Panc1 (cell line): ENCODE data around the gene PCSK7. TPM values are rescaled to one million over a fixed set of nuclear protein-coding genes. Genes with fewer than 3 reads are reported as not detected.

Source experiments
- ATAC-seq: fragments of 200-7000 bp; cut with Tn5 transposase; 2 replicates; pipeline ENCODE4 v1.9.1; 2020; ENCODE audit warnings: mild to moderate bottlenecking, moderate library complexity
- BruUV-seq: library from RNA; stranded (reverse); fragments of 400-500 nt; replicated peaks from 2 replicates; lab custom pipeline; 2021; lab: Mats Ljungman, UMichigan
- CTCF ChIA-PET: fragments of 300-600 bp; sonication (Branson Sonifier 250); formaldehyde crosslinking; loops from one replicate; lab custom pipeline; 2022; ENCODE audit warnings: antibody characterized with exemption; lab: Charles Lee
- POLR2A ChIA-PET: fragments of 300-600 bp; sonication (Branson Sonifier 250); formaldehyde crosslinking; loops from one replicate; lab custom pipeline; 2022; ENCODE audit warnings: antibody characterized with exemption; lab: Charles Lee
- DNase-seq: peaks from one replicate; pipeline ENCODE4 v3.0.0-alpha.2; 2010; ENCODE audit warnings: low read depth, low spot score
- H3K27ac ChIP-seq: 2 replicates; pipeline ENCODE4 v1.5.1; 2011; ENCODE audit warnings: mild to moderate bottlenecking, low read length, inconsistent platforms
- H3K27me3 ChIP-seq: fragments of 200-500 bp; sonication (Bioruptor generic); 2 replicates; pipeline ENCODE4 v1.6.0; 2014; ENCODE audit warnings: low read length, inconsistent platforms; ENCODE audit not compliant: control insufficient read depth, insufficient read depth
- H3K36me3 ChIP-seq: fragments of 200-500 bp; sonication (Bioruptor generic); 2 replicates; pipeline ENCODE4 v1.5.1; 2014; ENCODE audit warnings: inconsistent platforms, mild to moderate bottlenecking, low read length, moderate library complexity; ENCODE audit not compliant: control insufficient read depth, insufficient read depth
- H3K4me1 ChIP-seq: 2 replicates; pipeline ENCODE4 v1.5.1; 2011; ENCODE audit warnings: inconsistent platforms, mild to moderate bottlenecking, low read length, moderate library complexity; ENCODE audit not compliant: control insufficient read depth, insufficient read depth
- H3K4me3 ChIP-seq, 2 experiments: 2 replicates each; pipeline ENCODE4 v1.5.1; 2011 to 2012; ENCODE audit warnings: low read depth in 2 of 2, low read length in 2 of 2, mild to moderate bottlenecking in 2 of 2, inconsistent platforms in 1 of 2, moderate library complexity in 1 of 2
- H3K9me3 ChIP-seq: fragments of 200-500 bp; sonication (Bioruptor generic); 2 replicates; pipeline ENCODE4 v1.5.1; 2014; ENCODE audit warnings: low read depth, mild to moderate bottlenecking, inconsistent platforms, low read length, moderate library complexity; ENCODE audit not compliant: control insufficient read depth, insufficient read depth
- CTCF ChIP-seq: fragments of 450-650 bp; IDR thresholded peaks from 2 replicates; pipeline ENCODE4 v1.5.1; 2017; ENCODE audit warnings: mild to moderate bottlenecking
- POLR2AphosphoS5 ChIP-seq: IDR thresholded peaks from 2 replicates; pipeline ENCODE4 v1.6.1; 2012; ENCODE audit warnings: mild to moderate bottlenecking, low read depth, low read length, moderate library complexity
- REST ChIP-seq, 2 experiments: IDR thresholded peaks; 2 replicates each; pipeline ENCODE4 v1.6.1; 2011 to 2012; ENCODE audit warnings: low read depth in 2 of 2, control low read depth in 1 of 2, low read length in 1 of 2, mild to moderate bottlenecking in 1 of 2, moderate library complexity in 1 of 2; ENCODE audit not compliant: insufficient read depth in 1 of 2
- SIN3A ChIP-seq: IDR thresholded peaks from 2 replicates; pipeline ENCODE4 v1.6.1; 2012; ENCODE audit warnings: low read depth, mild to moderate bottlenecking, low read length, moderate library complexity, borderline replicate concordance; ENCODE audit not compliant: insufficient read depth
- TCF7L2 ChIP-seq: IDR thresholded peaks from 2 replicates; pipeline ENCODE4 v1.6.1; 2011; ENCODE audit warnings: mild to moderate bottlenecking, low read depth, low read length, inconsistent platforms
- in situ Hi-C: cut with HindIII; loops from 2 replicates; pipeline ENCODE4 v1.10.0; 2016; ENCODE audit warnings: low sequenced_read_pairs, low pct_unique_long_range_greater_than_20kb
- intact Hi-C: fragments of 100-400 bp; cut with micrococcal nuclease; formaldehyde crosslinking; loops from one replicate; pipeline ENCODE4 v1.10.0; 2022; ENCODE audit not compliant: unreplicated experiment
- total RNA-seq: library from RNA; stranded (reverse); gene quantifications from one replicate; pipeline ENCODE4 v1.2.1, GENCODE V29; 2021; ENCODE audit not compliant: unreplicated experiment

The PCSK7 gene
- total RNA-seq, 1 experiment from 2014 or later, result 60.6 TPM

- intact Hi-C loops, result loop anchor here (10.0 kb wide), 1 partner anchor 55 kb away; no protein-coding TSS in a partner anchor
- CTCF ChIA-PET, result no interaction called here
- in situ Hi-C loops, result no loop called here
- no TSS peak for BruUV-seq
- DNase-seq (no peak), ATAC-seq (no peak)
- peaks cover 40% of the 10 kb centered on the region for H3K36me3 ChIP-seq
- no peaks in the 10 kb centered on the region; the same call in 1 of the 2 replicates for H3K4me1 ChIP-seq
- POLR2A ChIA-PET, result interaction anchor here (0.6 to 1.1 kb wide), 2 partner anchors 8 to 335 kb away, joined by 3 to 10 read pairs; no protein-coding TSS in a partner anchor
- no peak overlapping the region for H3K4me3 ChIP-seq
- H3K27me3 ChIP-seq, result no peaks in the 10 kb centered on the region
- no peak for TF ChIP-seq POLR2AphosphoS5
- no peak for TF ChIP-seq CTCF
- no peak for TF ChIP-seq TCF7L2
- H3K9me3 ChIP-seq, result no peaks in the 10 kb centered on the region
- no peak overlapping the region for H3K27ac ChIP-seq
Measured at GRCh38 chr11:117170210-117170609, 61.7 kb downstream of the PCSK7 start.

- DNase-seq (no peak), ATAC-seq (no peak)
- peaks cover 40% of the 10 kb centered on the region for H3K36me3 ChIP-seq
- H3K9me3 ChIP-seq, result no peaks in the 10 kb centered on the region
- H3K27ac ChIP-seq, result no peak overlapping the region
- intact Hi-C loops, result loop anchor here (10.0 kb wide), 1 partner anchor 55 kb away; no protein-coding TSS in a partner anchor
- H3K27me3 ChIP-seq, result no peaks in the 10 kb centered on the region
- TF ChIP-seq POLR2AphosphoS5 (no peak), REST (IDR thresholded peaks at IDR 0.05; ENCODE audit: insufficient read depth in 1 of 2, low read depth in 2 of 2, low read length in 1 of 2) (no peak), CTCF (no peak), TCF7L2 (no peak), SIN3A (no peak)
- POLR2A ChIA-PET, result interaction anchor here (0.5 to 1.1 kb wide), 4 partner anchors 7 to 334 kb away, joined by 3 to 10 read pairs (median 4); no protein-coding TSS in a partner anchor
- no peak overlapping the region for H3K4me3 ChIP-seq
- H3K4me1 ChIP-seq, result no peaks in the 10 kb centered on the region; the same call in 1 of the 2 replicates
- in situ Hi-C loops, result no loop called here
- CTCF ChIA-PET, result no interaction called here
- BruUV-seq, result no TSS peak
Measured at GRCh38 chr11:117169736-117170135, 62.1 kb downstream of the PCSK7 start.
